ENCODE data around the gene STYX. TPM values are rescaled to one million over a fixed set of nuclear protein-coding genes. Genes with fewer than 3 reads are reported as not detected.

Gene STYX
- total RNA-seq, 1 donor from 2014 or later: 11.8 TPM

DNA sequence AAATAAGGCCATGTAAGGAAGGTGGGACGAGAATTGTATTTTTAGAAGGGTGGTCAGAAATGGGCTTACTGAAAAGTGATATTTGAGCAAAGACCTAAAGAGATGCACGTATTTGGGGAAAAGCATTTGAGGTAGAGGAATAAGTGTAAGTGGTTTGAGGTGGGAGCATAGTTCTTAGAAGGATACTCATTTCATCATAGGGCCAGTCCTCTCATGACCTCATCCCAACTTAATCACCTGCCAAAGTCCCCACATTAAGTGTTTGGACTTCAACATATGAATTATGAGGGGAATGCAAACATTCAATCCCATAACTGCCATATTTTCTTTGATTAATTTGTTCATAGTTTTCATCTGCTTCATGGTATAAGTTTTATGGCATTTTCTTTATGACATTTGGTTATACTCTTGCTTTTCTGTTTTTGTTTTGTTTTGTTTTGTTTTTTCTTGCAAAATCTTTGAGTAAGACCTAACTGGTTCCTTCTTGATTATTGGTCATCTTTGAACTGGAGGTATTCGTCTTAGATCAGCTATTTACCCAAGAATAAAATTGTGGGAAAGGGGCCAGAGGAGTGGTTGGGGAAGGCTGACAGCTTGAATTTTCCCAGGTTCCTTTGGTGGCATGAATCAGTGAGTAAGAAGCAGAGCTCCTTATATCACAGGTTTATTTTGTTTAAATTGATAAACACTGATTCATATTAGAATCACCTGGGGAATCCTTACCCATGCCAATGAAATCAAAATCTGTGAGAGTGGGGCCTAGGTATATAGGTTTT, 37.3 kb downstream of the STYX start:
- TF ChIP-seq, protein P1, sequence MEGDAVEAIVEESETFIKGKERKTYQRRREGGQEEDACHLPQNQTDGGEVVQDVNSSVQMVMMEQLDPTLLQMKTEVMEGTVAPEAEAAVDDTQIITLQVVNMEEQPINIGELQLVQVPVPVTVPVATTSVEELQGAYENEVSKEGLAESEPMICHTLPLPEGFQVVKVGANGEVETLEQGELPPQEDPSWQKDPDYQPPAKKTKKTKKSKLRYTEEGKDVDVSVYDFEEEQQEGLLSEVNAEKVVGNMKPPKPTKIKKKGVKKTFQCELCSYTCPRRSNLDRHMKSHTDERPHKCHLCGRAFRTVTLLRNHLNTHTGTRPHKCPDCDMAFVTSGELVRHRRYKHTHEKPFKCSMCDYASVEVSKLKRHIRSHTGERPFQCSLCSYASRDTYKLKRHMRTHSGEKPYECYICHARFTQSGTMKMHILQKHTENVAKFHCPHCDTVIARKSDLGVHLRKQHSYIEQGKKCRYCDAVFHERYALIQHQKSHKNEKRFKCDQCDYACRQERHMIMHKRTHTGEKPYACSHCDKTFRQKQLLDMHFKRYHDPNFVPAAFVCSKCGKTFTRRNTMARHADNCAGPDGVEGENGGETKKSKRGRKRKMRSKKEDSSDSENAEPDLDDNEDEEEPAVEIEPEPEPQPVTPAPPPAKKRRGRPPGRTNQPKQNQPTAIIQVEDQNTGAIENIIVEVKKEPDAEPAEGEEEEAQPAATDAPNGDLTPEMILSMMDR (conservative IDR thresholded peaks at IDR 0.05): no peak
- no peak overlapping the region for H3K27ac Mint-ChIP-seq (ENCODE audit: unreplicated experiment)
- H3K9me3 Mint-ChIP-seq: no peaks in the 10 kb centered on the region
- no peaks in the 10 kb centered on the region for H3K4me1 Mint-ChIP-seq
- H3K27me3 Mint-ChIP-seq (ENCODE audit: low read depth): no peaks in the 10 kb centered on the region
- H3K4me3 Mint-ChIP-seq: no peak overlapping the region
- DNase-seq (ENCODE audit: low read depth, low spot score): no peak
- peaks cover 8% of the 10 kb centered on the region for H3K36me3 Mint-ChIP-seq (ENCODE audit: low read depth)

DNA sequence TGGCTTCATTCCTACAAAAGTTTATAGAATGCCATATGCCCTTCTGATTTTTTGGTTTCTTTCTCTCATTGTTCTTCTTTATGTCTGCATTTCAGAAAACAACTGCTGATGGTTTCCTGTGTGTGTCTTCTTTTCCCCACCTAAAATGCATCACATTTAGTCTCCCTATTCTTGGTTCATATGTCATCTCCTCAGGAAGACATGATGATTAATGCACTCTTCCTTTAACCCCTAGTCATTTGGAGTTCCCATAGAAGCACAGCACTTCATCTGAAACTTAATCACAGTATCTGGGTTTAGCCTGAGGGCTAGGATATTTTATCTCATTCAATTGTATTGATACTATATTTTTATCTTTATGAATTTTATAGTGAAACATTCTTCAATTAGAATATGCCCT, 39.9 kb downstream of the STYX start:
- H3K4me1 Mint-ChIP-seq: no peaks in the 10 kb centered on the region
- H3K27me3 Mint-ChIP-seq (ENCODE audit: low read depth): no peaks in the 10 kb centered on the region

DNA sequence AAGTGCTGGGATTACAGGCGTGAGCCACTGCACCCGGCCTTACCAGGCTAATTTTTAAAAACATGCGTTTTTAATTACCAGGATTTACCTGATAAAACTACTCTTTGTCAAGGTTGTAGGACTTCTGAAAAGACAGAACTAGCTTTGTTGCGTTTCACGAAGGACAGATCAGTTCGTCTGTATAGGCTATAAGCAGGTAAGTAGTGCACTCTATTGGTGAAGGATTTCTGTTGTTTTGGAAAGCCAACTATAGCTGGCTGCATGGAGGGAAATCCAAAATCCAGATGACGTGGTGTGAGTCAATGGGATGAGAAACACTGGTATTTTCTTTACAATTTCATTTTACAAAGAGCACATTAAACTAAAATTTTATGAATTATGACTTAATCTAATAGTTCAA, 46.9 kb downstream of the STYX start:
- TF ChIP-seq, protein P1 (conservative IDR thresholded peaks at IDR 0.05): no peak
- no peak overlapping the region for H3K4me3 Mint-ChIP-seq
- DNase-seq (ENCODE audit: low read depth, low spot score): no peak
- no peaks in the 10 kb centered on the region for H3K27me3 Mint-ChIP-seq (ENCODE audit: low read depth)
- H3K4me1 Mint-ChIP-seq: no peaks in the 10 kb centered on the region
- no peak overlapping the region for H3K27ac Mint-ChIP-seq (ENCODE audit: unreplicated experiment)
- H3K36me3 Mint-ChIP-seq (ENCODE audit: low read depth): no peaks in the 10 kb centered on the region
- no peaks in the 10 kb centered on the region for H3K9me3 Mint-ChIP-seq

More for the DNA sequence above, 39.9 kb downstream of the STYX start:
- Mint-ChIP-seq H3K36me3 (ENCODE audit: low read depth) (peaks cover 4% of the 10 kb centered on the region), H3K9me3 (no peaks in the 10 kb centered on the region), H3K4me3 (no peak overlapping the region), H3K27ac (ENCODE audit: unreplicated experiment) (no peak overlapping the region)
- DNase-seq (ENCODE audit: low read depth, low spot score): no peak
- TF ChIP-seq, protein P1 (conservative IDR thresholded peaks at IDR 0.05): no peak

DNA sequence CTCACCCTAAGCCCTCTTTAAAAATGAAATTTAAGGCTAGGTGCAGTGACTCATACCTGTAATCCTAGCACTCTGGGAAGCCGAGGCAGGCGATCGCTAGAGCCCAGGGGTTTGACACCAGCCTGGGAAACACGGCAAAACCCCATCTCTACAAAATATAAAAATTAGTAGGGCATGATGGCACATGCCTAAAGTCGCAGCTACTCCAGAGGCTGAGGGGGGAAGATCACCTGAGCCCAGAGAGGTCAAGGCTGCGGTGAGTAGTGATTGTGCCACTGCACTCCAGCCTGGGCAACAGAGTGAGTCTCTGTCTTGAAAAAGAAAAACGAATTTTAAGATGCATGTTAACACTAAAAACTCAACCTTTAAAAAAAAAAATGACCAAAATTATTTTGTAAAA, 48.7 kb downstream of the STYX start:
- Mint-ChIP-seq H3K9me3 (no peaks in the 10 kb centered on the region), H3K36me3 (ENCODE audit: low read depth) (no peaks in the 10 kb centered on the region), H3K27ac (ENCODE audit: unreplicated experiment) (no peak overlapping the region), H3K4me3 (no peak overlapping the region), H3K27me3 (ENCODE audit: low read depth) (no peaks in the 10 kb centered on the region), H3K4me1 (no peaks in the 10 kb centered on the region)
- no peak for DNase-seq (ENCODE audit: low read depth, low spot score)
- TF ChIP-seq, protein P1 (conservative IDR thresholded peaks at IDR 0.05): no peak

DNA sequence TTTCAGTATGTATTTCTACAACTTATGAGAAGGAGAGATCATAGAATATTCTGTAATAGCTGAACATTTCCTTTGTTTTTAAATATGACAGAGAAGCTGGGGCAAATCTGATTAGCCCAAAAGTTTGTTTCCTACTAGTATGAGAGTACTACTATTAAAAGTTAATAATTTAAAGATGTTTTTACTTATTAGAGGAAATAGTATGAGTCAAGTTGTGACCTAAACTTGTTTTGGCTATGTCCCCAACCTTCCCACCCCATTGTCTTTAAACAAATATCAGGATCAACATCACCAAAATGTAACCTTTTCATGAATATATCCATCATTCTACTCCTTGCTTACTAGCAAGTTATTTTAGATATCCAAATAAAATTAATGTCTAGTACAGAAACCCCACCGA, 50.9 kb downstream of the STYX start:
- H3K4me1 Mint-ChIP-seq: no peaks in the 10 kb centered on the region
- H3K27me3 Mint-ChIP-seq (ENCODE audit: low read depth): no peaks in the 10 kb centered on the region
- H3K36me3 Mint-ChIP-seq (ENCODE audit: low read depth): no peaks in the 10 kb centered on the region
- no peak overlapping the region for H3K4me3 Mint-ChIP-seq
- TF ChIP-seq, protein P1 (conservative IDR thresholded peaks at IDR 0.05): no peak
- no peak overlapping the region for H3K27ac Mint-ChIP-seq (ENCODE audit: unreplicated experiment)
- H3K9me3 Mint-ChIP-seq: no peaks in the 10 kb centered on the region
- DNase-seq (ENCODE audit: low read depth, low spot score): no peak

All from neural crest cell (in vitro differentiated cells).